Neural progenitor cell (in vitro differentiated cells): ENCODE measurements around the gene CD22. TPM values are rescaled to one million over a fixed set of nuclear protein-coding genes. Genes with fewer than 3 reads are reported as not detected.
A peak's percentile ranks its signal among the peaks of the same experiment; 100 is the strongest.

Experiments used
- DNase-seq: peaks from one replicate; pipeline ENCODE4 v3.0.0-alpha.2; 2016; ENCODE audit warnings: low spot score
- H2AFZ ChIP-seq: fragments of 200-600 bp; sonication (generic); replicated peaks from 2 replicates; pipeline ENCODE4 v1.6.1; 2016; ENCODE audit warnings: antibody characterized with exemption
- H3F3A ChIP-seq: fragments of 200-600 bp; sonication (generic); 2 replicates; pipeline ENCODE4 v1.6.1; 2016; ENCODE audit warnings: antibody characterized with exemption, low read depth
- H3K27ac ChIP-seq: fragments of 200-600 bp; sonication (generic); 2 replicates; pipeline ENCODE4 v1.5.1; 2016; ENCODE audit warnings: mild to moderate bottlenecking
- H3K27me3 ChIP-seq: fragments of 200-600 bp; sonication (generic); 2 replicates; pipeline ENCODE4 v1.6.1; 2016; ENCODE audit warnings: mild to moderate bottlenecking, moderate library complexity
- H3K36me3 ChIP-seq: fragments of 200-600 bp; sonication (generic); 2 replicates; pipeline ENCODE4 v1.5.1; 2016
- H3K4me1 ChIP-seq: fragments of 200-600 bp; sonication (generic); 2 replicates; pipeline ENCODE4 v1.6.1; 2016; ENCODE audit warnings: mixed run types
- H3K4me2 ChIP-seq: fragments of 200-600 bp; sonication (generic); 2 replicates; pipeline ENCODE4 v1.6.1; 2016
- H3K4me3 ChIP-seq: fragments of 200-600 bp; sonication (generic); 2 replicates; pipeline ENCODE4 v1.5.1; 2016
- H3K79me2 ChIP-seq: fragments of 200-600 bp; sonication (generic); 2 replicates; pipeline ENCODE4 v1.6.1; 2016; ENCODE audit warnings: low read depth
- H3K9ac ChIP-seq: fragments of 200-600 bp; sonication (generic); 2 replicates; pipeline ENCODE4 v1.6.1; 2016
- H3K9me3 ChIP-seq: fragments of 200-600 bp; sonication (generic); 2 replicates; pipeline ENCODE4 v1.5.1; 2016; ENCODE audit warnings: low read depth
- H4K20me1 ChIP-seq: fragments of 200-600 bp; sonication (generic); 2 replicates; pipeline ENCODE4 v1.6.1; 2016; ENCODE audit warnings: low read depth
- H3K27ac Mint-ChIP-seq: 3 replicates; pipeline ENCODE4 v1.8.0; 2021; ENCODE audit warnings: mixed read lengths
- H3K27me3 Mint-ChIP-seq: 2 replicates; pipeline ENCODE4 v1.8.0; 2022; ENCODE audit warnings: low read depth, mild to moderate bottlenecking, inconsistent platforms, moderate library complexity, mixed read lengths; ENCODE audit not compliant: insufficient read depth
- H3K36me3 Mint-ChIP-seq: 3 replicates; pipeline ENCODE4 v1.8.0; 2021; ENCODE audit warnings: mixed read lengths
- H3K4me1 Mint-ChIP-seq: 3 replicates; pipeline ENCODE4 v1.8.0; 2021; ENCODE audit warnings: mixed read lengths
- H3K4me3 Mint-ChIP-seq: 3 replicates; pipeline ENCODE4 v1.8.0; 2021; ENCODE audit warnings: mild to moderate bottlenecking, moderate library complexity, mixed read lengths
- H3K9me3 Mint-ChIP-seq: 3 replicates; pipeline ENCODE4 v1.8.0; 2020; ENCODE audit warnings: mixed read lengths
- CTCF ChIP-seq: fragments of 200-600 bp; sonication (generic); IDR thresholded peaks from 2 replicates; pipeline ENCODE4 v1.5.1; 2017; ENCODE audit warnings: antibody characterized with exemption, mild to moderate bottlenecking
- EZH2 ChIP-seq: fragments of 200-600 bp; sonication (generic); IDR thresholded peaks from 2 replicates; pipeline ENCODE4 v1.6.1; 2017; ENCODE audit warnings: antibody characterized with exemption, mild to moderate bottlenecking, moderate library complexity
- EZH2phosphoT487 ChIP-seq: fragments of 200-600 bp; sonication (generic); IDR thresholded peaks from 2 replicates; pipeline ENCODE4 v1.6.1; 2017; ENCODE audit warnings: antibody characterized with exemption
- total RNA-seq: library from RNA; depleted of rRNA; stranded (reverse); fragments of >200 nt; gene quantifications from 2 replicates; pipeline ENCODE4 v1.2.3, GENCODE V29; 2015; ENCODE audit warnings: low replicate concordance

The CD22 gene
- total RNA-seq, 1 donor from 2014 or later: not detected

- peaks cover 8% of the 10 kb centered on the region for H3K27me3 Mint-ChIP-seq
- Histone ChIP-seq H3K4me1 (no peaks in the 10 kb centered on the region), H3K4me3 (no peak overlapping the region), H3K9me3 (no peaks in the 10 kb centered on the region), H3K27ac (no peak overlapping the region), H3K4me2 (no peak overlapping the region), H3K36me3 (no peaks in the 10 kb centered on the region), H3F3A (no peaks in the 10 kb centered on the region), H2AFZ (no peak overlapping the region), H3K27me3 (no peaks in the 10 kb centered on the region), H3K9ac (no peak overlapping the region), H4K20me1 (no peaks in the 10 kb centered on the region), H3K79me2 (no peaks in the 10 kb centered on the region)
- H3K9me3 Mint-ChIP-seq: no peaks in the 10 kb centered on the region
- TF ChIP-seq EZH2phosphoT487: no peak
- TF ChIP-seq EZH2: no peak
- TF ChIP-seq CTCF: no peak
- no peaks in the 10 kb centered on the region for H3K36me3 Mint-ChIP-seq
- DNase-seq: no peak
- peak overlapping the region; percentile 63 for H3K27ac Mint-ChIP-seq
- H3K4me3 Mint-ChIP-seq: no peak overlapping the region
- H3K4me1 Mint-ChIP-seq: peaks cover 3% of the 10 kb centered on the region
Observed at GRCh38 chr19:35317464-35318043, 11.4 kb upstream of the CD22 start.

GRCh38 chr19:35318679-35319448, 10.1 kb upstream of the CD22 start:
- H3K9ac ChIP-seq: no peak overlapping the region
- no peak overlapping the region for H3K27ac ChIP-seq
- no peaks in the 10 kb centered on the region for H3K79me2 ChIP-seq
- Mint-ChIP-seq H3K9me3 (no peaks in the 10 kb centered on the region), H3K27ac (peak overlapping the region; percentile 81), H3K36me3 (no peaks in the 10 kb centered on the region), H3K4me3 (no peak overlapping the region), H3K4me1 (peaks cover 3% of the 10 kb centered on the region), H3K27me3 (peaks cover 8% of the 10 kb centered on the region)
- H3K9me3 ChIP-seq: no peaks in the 10 kb centered on the region
- H3K4me2 ChIP-seq: no peak overlapping the region
- H3K4me1 ChIP-seq: no peaks in the 10 kb centered on the region
- no peaks in the 10 kb centered on the region for H3K27me3 ChIP-seq
- no peak for DNase-seq
- TF ChIP-seq EZH2phosphoT487 (no peak), EZH2 (no peak), CTCF (no peak)
- no peaks in the 10 kb centered on the region for H3K36me3 ChIP-seq
- H3K4me3 ChIP-seq: no peak overlapping the region
- H2AFZ ChIP-seq: no peak overlapping the region
- H4K20me1 ChIP-seq: no peaks in the 10 kb centered on the region
- no peaks in the 10 kb centered on the region for H3F3A ChIP-seq

GRCh38 chr19:35320065-35320713, 8.8 kb upstream of the CD22 start:
- H3K9ac ChIP-seq: no peak overlapping the region
- H3K27ac ChIP-seq: no peak overlapping the region
- H3K36me3 ChIP-seq: no peaks in the 10 kb centered on the region
- H4K20me1 ChIP-seq: no peaks in the 10 kb centered on the region
- no peaks in the 10 kb centered on the region for H3K79me2 ChIP-seq
- Mint-ChIP-seq H3K36me3 (no peaks in the 10 kb centered on the region), H3K9me3 (no peaks in the 10 kb centered on the region), H3K27ac (no peak overlapping the region), H3K27me3 (peaks cover 4% of the 10 kb centered on the region), H3K4me3 (no peak overlapping the region), H3K4me1 (peaks cover 3% of the 10 kb centered on the region)
- H3K4me3 ChIP-seq: no peak overlapping the region
- H3F3A ChIP-seq: no peaks in the 10 kb centered on the region
- DNase-seq: no peak
- TF ChIP-seq EZH2 (no peak), CTCF (no peak), EZH2phosphoT487 (no peak)
- no peaks in the 10 kb centered on the region for H3K4me1 ChIP-seq
- no peak overlapping the region for H2AFZ ChIP-seq
- H3K4me2 ChIP-seq: no peak overlapping the region
- no peaks in the 10 kb centered on the region for H3K9me3 ChIP-seq
- no peaks in the 10 kb centered on the region for H3K27me3 ChIP-seq
